Right cardiac atrium (tissue), 5 donors: ENCODE measurements around the gene UHRF1. TPM values are rescaled to one million over a fixed set of nuclear protein-coding genes. Genes with fewer than 3 reads are reported as not detected.

Source experiments
- ATAC-seq, 2 donors: fragments of 200-7000 bp; cut with Tn5 transposase; one replicate each; pipeline versions ENCODE4 v1.8.0 to v1.9.1; 2020; ENCODE audit warnings: moderate library complexity in 2 of 2, mild to moderate bottlenecking in 1 of 2
- DNase-seq, 3 donors: peaks; one replicate each; pipeline ENCODE4 v3.0.0-alpha.2; 2020
- H3K27ac ChIP-seq: one replicate; pipeline ENCODE4 v1.5.1; 2013; ENCODE audit warnings: mild to moderate bottlenecking, low read length, control low read depth, moderate library complexity
- H3K27me3 ChIP-seq: one replicate; pipeline ENCODE4 v1.6.1; 2013; ENCODE audit not compliant: control insufficient read depth, insufficient read depth
- H3K4me1 ChIP-seq: one replicate; pipeline ENCODE4 v1.6.1; 2013; ENCODE audit warnings: low read length; ENCODE audit not compliant: control insufficient read depth, insufficient read depth
- H3K4me3 ChIP-seq: one replicate; pipeline ENCODE4 v1.5.1; 2013; ENCODE audit warnings: low read length, control low read depth
- H3K9me3 ChIP-seq: one replicate; pipeline ENCODE4 v1.6.1; 2013; ENCODE audit warnings: low read length; ENCODE audit not compliant: control insufficient read depth
- WGBS: extraction: QIAGEN DNeasy Blood & Tissue Kit; methylation state at CpG from one replicate; pipeline ENCODE4 v1.1.7; 2013; 5-methylcytosine and 5-hydroxymethylcytosine counted together
- intact Hi-C, 4 donors: fragments of 100-400 bp; cut with DNase I; formaldehyde crosslinking; loops; one replicate each; pipeline versions ENCODE4 v1.11.0 to v1.14.0; 2022 to 2023
- polyA plus RNA-seq: library from polyadenylated mRNA; stranded (reverse); fragments of 200-250 nt; gene quantifications from one replicate; pipeline ENCODE4 v1.2.3, GENCODE V29; 2013
- total RNA-seq, 4 donors: library from RNA; stranded (reverse); fragmentation: NEBNext Ultra II Directional; extraction: Animal tissue kit (Norgen Biotek cat#: 25700); gene quantifications; one replicate each; pipeline ENCODE4 v1.2.1, GENCODE V29; 2021
- donor health status: healthy with polysubstance abuse.
- donor health status: DM: no; HTN: yes; CAD: no.
- donor health status: DM: no; HTN: no; CAD: no.
- donor health status: DM: no; HTN: yes; CAD: no; lungs with severe emphysema.
- donor health status: DM: yes; HTN: yes; CAD: no.

Gene UHRF1
- total and polyA plus RNA-seq, 5 donors, result 0.18 to 2.3 (median 0.91) TPM

- DNase-seq (no peak), ATAC-seq (no peak)
- Histone ChIP-seq H3K27ac (no peak overlapping the region), H3K4me3 (no peak overlapping the region), H3K27me3 (no peaks in the 10 kb centered on the region), H3K4me1 (no peaks in the 10 kb centered on the region), H3K9me3 (no peaks in the 10 kb centered on the region)
- WGBS, result 82% methylated on average over 24 of the region's 24 CpGs
- intact Hi-C loops, result loop anchor here in 3 of 4 donors (2.0 to 10.0 kb wide), 5 partner anchors 37 to 107 kb away; no protein-coding TSS in a partner anchor
Measured at GRCh38 chr19:4913996-4914735, 4.9 kb downstream of the UHRF1 start.

GRCh38 chr19:4914736-4915501 is 5.6 kb downstream of the UHRF1 start:
- DNase-seq, result no peak
- H3K4me3 ChIP-seq, result no peak overlapping the region

DNA sequence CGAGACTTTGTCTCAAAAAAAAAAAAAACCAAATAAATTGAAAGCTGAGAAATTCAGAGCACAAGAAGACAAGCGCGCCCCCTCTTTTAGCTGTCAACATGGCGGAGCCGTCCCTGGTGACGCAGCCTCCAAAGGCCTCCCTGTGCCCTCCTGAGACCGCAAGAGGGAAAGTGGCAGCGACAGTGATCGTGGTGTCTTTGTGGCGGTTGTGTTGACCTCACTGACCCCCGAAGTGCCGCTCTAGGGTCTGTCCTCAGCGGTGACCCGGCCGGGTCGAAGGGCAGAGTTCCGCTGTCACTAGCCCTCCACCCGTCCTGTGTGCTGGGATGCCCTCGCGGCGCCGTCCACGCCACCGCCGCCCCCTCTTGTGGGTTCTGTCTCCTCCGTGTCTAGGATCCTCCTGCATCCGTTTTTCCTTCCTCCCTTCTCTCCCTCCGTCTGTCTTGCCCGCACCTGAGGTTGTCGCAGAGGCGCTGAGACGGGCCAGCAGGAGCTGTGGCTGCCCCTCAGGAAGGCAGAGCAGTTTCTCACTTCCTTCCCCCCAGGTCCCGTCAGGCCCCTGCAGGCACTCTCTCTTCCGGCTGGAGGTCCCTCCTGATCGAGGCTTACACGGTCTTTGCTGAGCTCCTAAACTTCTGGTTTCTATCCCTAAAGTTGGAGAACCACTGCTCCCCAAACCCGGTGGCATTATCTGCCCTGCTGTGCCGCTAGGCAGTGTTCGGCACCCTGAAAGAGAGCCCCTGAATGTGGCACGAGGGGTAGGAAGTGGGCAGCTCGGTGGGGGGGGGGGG is 7.2 kb downstream of the UHRF1 start:
- WGBS, result 71% methylated on average over 41 of the region's 41 CpGs
- ATAC-seq (no peak), DNase-seq (no peak)
- H3K4me1 ChIP-seq, result no peaks in the 10 kb centered on the region
- H3K27ac ChIP-seq, result no peak overlapping the region
- no peaks in the 10 kb centered on the region for H3K27me3 ChIP-seq
- H3K9me3 ChIP-seq, result no peaks in the 10 kb centered on the region
- intact Hi-C loops, result loop anchor here in 1 of 4 donors (10.0 kb wide), 1 partner anchor 102 kb away; no protein-coding TSS in a partner anchor
- H3K4me3 ChIP-seq, result no peak overlapping the region

More at GRCh38 chr19:4914736-4915501, 5.6 kb downstream of the UHRF1 start:
- ATAC-seq, result peak in 1 of 2 donors; percentile 44
- H3K9me3 ChIP-seq, result no peaks in the 10 kb centered on the region
- no peaks in the 10 kb centered on the region for H3K27me3 ChIP-seq
- H3K27ac ChIP-seq, result no peak overlapping the region
- H3K4me1 ChIP-seq, result no peaks in the 10 kb centered on the region
- WGBS, result 80% methylated on average over 23 of the region's 23 CpGs
- intact Hi-C loops, result loop anchor here in 3 of 4 donors (5.0 to 10.0 kb wide), 4 partner anchors 38 to 108 kb away; no protein-coding TSS in a partner anchor

- Histone ChIP-seq H3K4me1 (no peaks in the 10 kb centered on the region), H3K4me3 (no peak overlapping the region), H3K9me3 (no peaks in the 10 kb centered on the region), H3K27ac (no peak overlapping the region), H3K27me3 (no peaks in the 10 kb centered on the region)
- WGBS, result 80% methylated on average over 22 of the region's 22 CpGs
- intact Hi-C loops, result no loop called here
- ATAC-seq, result peak in 1 of 2 donors; percentile 22
- DNase-seq, result no peak
Measured at GRCh38 chr19:4922530-4923275, 13.4 kb downstream of the UHRF1 start.

DNA sequence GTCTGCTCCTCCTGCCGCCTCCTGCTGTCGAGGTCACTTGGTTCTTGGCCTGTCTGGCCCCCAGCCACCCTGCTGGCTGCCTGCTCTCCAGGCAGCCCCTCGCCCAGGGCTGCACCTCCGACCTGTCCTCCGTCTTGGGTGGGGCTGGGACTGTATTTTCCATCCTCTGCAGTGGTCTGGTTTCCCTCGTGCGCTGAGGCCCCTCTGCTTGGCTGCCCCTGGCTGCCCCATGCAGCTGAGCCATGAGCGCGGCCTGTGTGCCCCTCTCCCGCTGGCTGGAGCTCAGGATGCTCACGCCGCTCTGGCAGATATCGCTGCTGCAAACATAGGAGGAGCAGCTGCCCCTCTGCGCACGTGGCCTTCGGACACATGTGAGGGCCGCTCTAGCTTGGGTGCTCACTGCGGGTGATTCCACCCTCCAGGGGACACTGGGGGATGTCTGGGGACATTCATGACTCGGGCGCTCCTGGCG is 14.0 kb downstream of the UHRF1 start:
- WGBS, result 91% methylated on average over 21 of the region's 21 CpGs
- DNase-seq, result no peak
- Histone ChIP-seq H3K27me3 (no peaks in the 10 kb centered on the region), H3K4me3 (no peak overlapping the region), H3K4me1 (no peaks in the 10 kb centered on the region), H3K27ac (no peak overlapping the region), H3K9me3 (no peaks in the 10 kb centered on the region)
- peak in 1 of 2 donors; percentile 42 for ATAC-seq
- intact Hi-C loops, result no loop called here

DNA sequence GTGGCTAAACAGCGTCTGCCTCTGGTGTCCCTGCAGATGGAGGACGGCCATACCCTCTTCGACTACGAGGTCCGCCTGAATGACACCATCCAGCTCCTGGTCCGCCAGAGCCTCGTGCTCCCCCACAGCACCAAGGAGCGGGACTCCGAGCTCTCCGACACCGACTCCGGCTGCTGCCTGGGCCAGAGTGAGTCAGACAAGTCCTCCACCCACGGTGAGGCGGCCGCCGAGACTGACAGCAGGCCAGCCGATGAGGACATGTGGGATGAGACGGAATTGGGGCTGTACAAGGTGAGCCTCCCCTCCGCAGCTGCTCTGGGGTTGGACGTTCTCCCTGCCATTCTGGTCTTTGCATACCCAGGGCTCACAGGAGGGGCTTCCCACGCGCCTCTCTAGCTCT is 19.9 kb downstream of the UHRF1 start:
- WGBS, result 90% methylated on average over 22 of the region's 22 CpGs
- Histone ChIP-seq H3K4me3 (no peak overlapping the region), H3K27ac (no peak overlapping the region), H3K4me1 (no peaks in the 10 kb centered on the region), H3K9me3 (no peaks in the 10 kb centered on the region), H3K27me3 (no peaks in the 10 kb centered on the region)
- intact Hi-C loops, result no loop called here
- DNase-seq (no peak), ATAC-seq (no peak)

- DNase-seq (no peak), ATAC-seq (no peak)
- intact Hi-C loops, result no loop called here
- Histone ChIP-seq H3K27ac (no peak overlapping the region), H3K4me3 (no peak overlapping the region), H3K4me1 (no peaks in the 10 kb centered on the region), H3K27me3 (no peaks in the 10 kb centered on the region), H3K9me3 (no peaks in the 10 kb centered on the region)
- WGBS, result 95% methylated on average over 28 of the region's 28 CpGs
Measured at GRCh38 chr19:4930664-4931063, 21.4 kb downstream of the UHRF1 start.

- no peaks in the 10 kb centered on the region for H3K4me1 ChIP-seq
- intact Hi-C loops, result no loop called here
- H3K4me3 ChIP-seq, result no peak overlapping the region
- H3K9me3 ChIP-seq, result no peaks in the 10 kb centered on the region
- WGBS, result 97% methylated on average over 32 of the region's 32 CpGs
- no peak overlapping the region for H3K27ac ChIP-seq
- DNase-seq (no peak), ATAC-seq (peak in 1 of 2 donors; percentile 22)
- H3K27me3 ChIP-seq, result no peaks in the 10 kb centered on the region
Measured at GRCh38 chr19:4932711-4933110, 23.4 kb downstream of the UHRF1 start.

DNA sequence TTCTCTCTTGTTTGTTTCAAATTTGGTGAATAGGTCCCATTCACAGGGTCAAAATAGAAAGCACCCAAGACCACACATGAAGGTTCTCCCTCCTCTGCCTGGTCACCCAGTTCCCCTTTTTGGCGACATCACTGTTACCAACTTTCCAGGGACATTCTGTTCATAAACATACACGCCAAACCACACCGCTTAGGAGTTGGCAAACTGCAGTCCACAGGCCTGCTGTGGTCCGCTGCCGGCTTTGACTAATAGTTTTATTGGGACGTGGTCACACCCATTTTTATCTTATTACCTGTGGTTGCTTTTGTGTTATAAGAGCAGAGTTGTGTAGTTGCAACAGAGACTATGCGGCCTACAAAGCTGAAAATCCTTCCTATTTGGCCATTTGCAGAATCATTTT is 24.2 kb downstream of the UHRF1 start:
- no peaks in the 10 kb centered on the region for H3K4me1 ChIP-seq
- H3K27me3 ChIP-seq, result no peaks in the 10 kb centered on the region
- H3K27ac ChIP-seq, result no peak overlapping the region
- ATAC-seq (no peak), DNase-seq (no peak)
- 86% methylated on average over 7 of the region's 7 CpGs for WGBS
- no peaks in the 10 kb centered on the region for H3K9me3 ChIP-seq
- H3K4me3 ChIP-seq, result no peak overlapping the region
- intact Hi-C loops, result no loop called here

GRCh38 chr19:4935444-4935843 is 26.1 kb downstream of the UHRF1 start:
- WGBS, result 91% methylated on average over 8 of the region's 8 CpGs
- Histone ChIP-seq H3K4me3 (no peak overlapping the region), H3K27me3 (no peaks in the 10 kb centered on the region), H3K4me1 (no peaks in the 10 kb centered on the region), H3K9me3 (no peaks in the 10 kb centered on the region), H3K27ac (no peak overlapping the region)
- DNase-seq (no peak), ATAC-seq (no peak)
- intact Hi-C loops, result no loop called here
